ENCODE measurements around the gene ABCC5.

Gene ABCC5

GRCh38 chr3:183937601-183938286, 79.9 kb downstream of the ABCC5 start:
- Mint-ChIP-seq H3K27me3 (no peaks in the 10 kb centered on the region), H3K9me3 (no peaks in the 10 kb centered on the region), H3K4me1 (no peaks in the 10 kb centered on the region), H3K27ac (no peak overlapping the region), H3K4me3 (no peak overlapping the region), H3K36me3 (ENCODE audit: low read depth) (peaks cover 3% of the 10 kb centered on the region)
- DNase-seq (no peak), ATAC-seq (no peak)

- ATAC-seq = no peak
- no peak overlapping the region for H3K27ac Mint-ChIP-seq
Measured at GRCh38 chr3:183933160-183933559, 84.5 kb downstream of the ABCC5 start.

DNA sequence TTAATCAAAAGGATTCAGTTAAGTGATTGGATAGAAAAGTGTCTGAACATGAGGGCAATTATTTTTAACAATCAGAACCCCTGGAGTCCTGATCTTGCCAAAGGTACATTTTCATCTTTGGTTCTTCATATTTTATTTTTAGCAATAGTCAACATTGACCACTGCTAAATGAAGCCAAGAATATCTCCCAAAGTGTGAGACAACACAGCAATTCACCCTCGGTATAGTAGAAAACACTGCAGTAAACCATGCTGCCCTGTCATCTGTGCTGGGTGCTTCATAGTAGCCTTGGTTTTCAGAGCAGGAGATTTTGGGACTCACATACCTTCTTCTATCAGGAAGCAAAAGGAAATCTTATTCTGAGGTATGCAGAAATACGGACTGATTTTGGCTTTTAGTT, 85.8 kb downstream of the ABCC5 start:
- peaks cover 4% of the 10 kb centered on the region for H3K36me3 Mint-ChIP-seq (ENCODE audit: low read depth)
- no peak overlapping the region for H3K27ac Mint-ChIP-seq
- DNase-seq (no peak), ATAC-seq (no peak)
- no peaks in the 10 kb centered on the region for H3K27me3 Mint-ChIP-seq
- no peak overlapping the region for H3K4me3 Mint-ChIP-seq
- H3K4me1 Mint-ChIP-seq = no peaks in the 10 kb centered on the region
- no peaks in the 10 kb centered on the region for H3K9me3 Mint-ChIP-seq

More at GRCh38 chr3:183933160-183933559, 84.5 kb downstream of the ABCC5 start:
- Mint-ChIP-seq H3K4me3 (no peak overlapping the region), H3K4me1 (no peaks in the 10 kb centered on the region), H3K36me3 (ENCODE audit: low read depth) (peaks cover 3% of the 10 kb centered on the region), H3K27me3 (no peaks in the 10 kb centered on the region), H3K9me3 (no peaks in the 10 kb centered on the region)
- no peak for DNase-seq

DNA sequence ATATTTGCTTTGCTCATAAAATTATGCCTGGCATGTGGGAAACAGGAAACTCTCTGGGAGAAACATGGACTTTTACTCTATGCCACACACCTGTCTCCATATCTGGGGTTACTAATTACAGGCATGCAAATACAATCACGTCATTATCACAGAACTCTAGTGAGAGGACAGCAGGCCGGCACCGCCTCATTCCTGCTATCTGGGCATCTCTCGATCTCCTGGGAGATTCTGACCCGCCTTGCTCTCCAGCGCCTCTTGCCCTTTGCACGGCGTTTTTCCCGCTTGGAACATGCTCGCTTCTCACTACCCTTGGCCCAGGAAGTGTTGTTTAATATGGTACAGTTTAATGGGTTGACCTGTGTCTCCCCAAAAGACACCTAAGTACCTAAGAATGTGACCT, 87.6 kb downstream of the ABCC5 start:
- DNase-seq = no peak
- Mint-ChIP-seq H3K36me3 (ENCODE audit: low read depth) (peaks cover 2% of the 10 kb centered on the region), H3K4me1 (no peaks in the 10 kb centered on the region), H3K27ac (no peak overlapping the region), H3K4me3 (no peak overlapping the region), H3K27me3 (no peaks in the 10 kb centered on the region), H3K9me3 (no peaks in the 10 kb centered on the region)
- no peak for ATAC-seq

DNA sequence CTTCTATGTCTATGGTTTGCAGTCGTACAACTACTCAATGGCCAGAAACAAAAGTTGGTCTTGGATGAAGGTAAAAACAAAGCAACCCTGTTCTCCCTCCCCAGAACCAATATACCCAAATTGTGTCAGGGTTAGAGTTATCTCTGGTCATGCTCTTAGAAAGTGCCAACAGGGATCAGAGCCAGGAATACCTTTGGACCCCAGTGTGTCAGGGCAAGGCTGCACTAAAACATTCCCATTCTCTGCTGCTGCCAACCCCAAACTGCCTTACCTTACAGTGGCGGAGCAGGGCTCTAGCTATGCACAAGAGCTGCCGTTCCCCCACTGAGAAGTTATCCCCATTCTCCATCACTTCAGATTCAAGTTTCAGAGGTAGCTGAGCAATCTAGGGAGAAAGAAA, 90.6 kb downstream of the ABCC5 start:
- ATAC-seq (no peak), DNase-seq (no peak)
- H3K36me3 Mint-ChIP-seq (ENCODE audit: low read depth) = peaks cover 4% of the 10 kb centered on the region
- no peak overlapping the region for H3K4me3 Mint-ChIP-seq
- H3K27ac Mint-ChIP-seq = no peak overlapping the region
- H3K4me1 Mint-ChIP-seq = no peaks in the 10 kb centered on the region
- H3K9me3 Mint-ChIP-seq = no peaks in the 10 kb centered on the region
- H3K27me3 Mint-ChIP-seq = no peaks in the 10 kb centered on the region

GRCh38 chr3:183924956-183925355, 92.7 kb downstream of the ABCC5 start:
- H3K4me3 Mint-ChIP-seq = no peak overlapping the region
- H3K9me3 Mint-ChIP-seq = no peaks in the 10 kb centered on the region
- ATAC-seq (no peak), DNase-seq (no peak)
- H3K36me3 Mint-ChIP-seq (ENCODE audit: low read depth) = peaks cover 4% of the 10 kb centered on the region
- H3K27ac Mint-ChIP-seq = no peak overlapping the region
- no peaks in the 10 kb centered on the region for H3K4me1 Mint-ChIP-seq
- H3K27me3 Mint-ChIP-seq = no peaks in the 10 kb centered on the region

DNA sequence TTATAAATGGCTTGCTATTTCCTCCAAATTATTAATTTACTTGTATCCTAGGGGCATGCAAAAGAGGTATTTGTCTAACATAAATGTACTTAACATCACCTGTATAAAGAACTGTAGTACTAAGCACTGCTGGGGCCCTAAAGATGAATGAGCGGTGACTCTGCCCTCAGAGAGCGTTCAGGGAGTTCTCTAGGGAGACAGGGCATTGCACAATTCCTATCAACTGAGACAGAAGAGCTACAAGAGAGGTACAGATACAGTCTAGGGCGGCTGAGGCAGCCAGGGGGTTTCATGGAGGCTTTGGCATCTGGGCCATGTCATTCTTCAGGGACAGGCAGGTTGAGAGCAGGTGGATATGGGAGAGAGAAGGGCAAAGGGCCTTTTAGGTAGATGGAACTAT, 93.1 kb downstream of the ABCC5 start:
- Mint-ChIP-seq H3K36me3 (ENCODE audit: low read depth) (peaks cover 4% of the 10 kb centered on the region), H3K9me3 (no peaks in the 10 kb centered on the region), H3K4me3 (no peak overlapping the region), H3K27ac (no peak overlapping the region), H3K4me1 (no peaks in the 10 kb centered on the region), H3K27me3 (no peaks in the 10 kb centered on the region)
- no peak for ATAC-seq
- no peak for DNase-seq

DNA sequence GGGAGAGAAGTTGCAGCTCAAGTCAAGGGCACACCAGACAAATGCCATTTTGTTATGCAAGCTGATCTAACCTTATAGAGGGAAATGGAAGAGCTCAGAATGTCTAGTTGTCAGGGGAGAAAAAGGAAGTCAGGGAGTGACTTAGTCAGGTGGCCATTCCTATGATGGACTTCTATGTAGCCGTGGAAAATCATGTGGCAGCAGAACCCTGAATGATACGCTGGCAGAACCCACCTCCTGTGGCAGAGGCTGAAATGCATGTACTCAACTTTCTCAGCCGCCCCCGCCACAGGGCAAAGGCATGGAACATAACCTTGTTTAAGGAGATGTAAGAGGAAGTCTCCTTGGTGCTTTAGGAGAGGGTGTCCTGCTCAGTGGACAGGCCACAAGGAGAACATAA, 95.3 kb downstream of the ABCC5 start:
- ATAC-seq (no peak), DNase-seq (no peak)
- Mint-ChIP-seq H3K9me3 (no peaks in the 10 kb centered on the region), H3K36me3 (ENCODE audit: low read depth) (peaks cover 4% of the 10 kb centered on the region), H3K27me3 (no peaks in the 10 kb centered on the region), H3K4me3 (no peak overlapping the region), H3K4me1 (no peaks in the 10 kb centered on the region), H3K27ac (no peak overlapping the region)

GRCh38 chr3:183921096-183921495, 96.6 kb downstream of the ABCC5 start:
- H3K4me1 Mint-ChIP-seq = no peaks in the 10 kb centered on the region
- peaks cover 2% of the 10 kb centered on the region for H3K36me3 Mint-ChIP-seq (ENCODE audit: low read depth)
- no peak for ATAC-seq
- DNase-seq = no peak
- H3K27ac Mint-ChIP-seq = no peak overlapping the region
- H3K4me3 Mint-ChIP-seq = no peak overlapping the region
- no peaks in the 10 kb centered on the region for H3K27me3 Mint-ChIP-seq
- no peaks in the 10 kb centered on the region for H3K9me3 Mint-ChIP-seq

GRCh38 chr3:183920416-183920815, 97.3 kb downstream of the ABCC5 start:
- ATAC-seq (no peak), DNase-seq (no peak)
- Mint-ChIP-seq H3K4me1 (no peaks in the 10 kb centered on the region), H3K27ac (no peak overlapping the region), H3K36me3 (ENCODE audit: low read depth) (peaks cover 2% of the 10 kb centered on the region), H3K4me3 (no peak overlapping the region), H3K27me3 (no peaks in the 10 kb centered on the region), H3K9me3 (no peaks in the 10 kb centered on the region)

- no peaks in the 10 kb centered on the region for H3K4me1 Mint-ChIP-seq
- no peaks in the 10 kb centered on the region for H3K9me3 Mint-ChIP-seq
- no peak overlapping the region for H3K4me3 Mint-ChIP-seq
- DNase-seq = no peak
- no peak for ATAC-seq
- no peaks in the 10 kb centered on the region for H3K27me3 Mint-ChIP-seq
- no peak overlapping the region for H3K27ac Mint-ChIP-seq
- H3K36me3 Mint-ChIP-seq (ENCODE audit: low read depth) = peaks cover 2% of the 10 kb centered on the region
Measured at GRCh38 chr3:183918178-183918577, 99.5 kb downstream of the ABCC5 start.

DNA sequence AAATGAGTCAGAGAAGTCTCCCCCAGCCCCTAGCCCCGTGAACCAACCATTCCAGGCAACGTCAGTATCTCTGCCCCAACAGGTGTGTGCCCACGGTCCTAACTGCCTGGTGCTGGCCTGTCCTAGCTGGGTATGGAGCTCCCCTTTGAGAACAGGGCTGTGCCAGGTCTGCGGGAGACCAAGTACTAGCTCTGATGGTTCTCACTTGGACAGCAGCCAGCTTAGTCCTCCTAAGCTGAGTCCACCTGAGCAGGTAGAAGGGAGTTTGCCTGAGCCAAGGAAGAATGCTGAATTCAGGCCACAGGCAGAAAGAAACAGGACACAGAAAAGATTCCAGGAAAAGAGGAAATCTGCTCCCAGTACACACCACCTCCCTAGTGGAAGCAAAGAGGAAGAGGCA, 99.9 kb downstream of the ABCC5 start:
- no peak for ATAC-seq
- Mint-ChIP-seq H3K36me3 (ENCODE audit: low read depth) (no peaks in the 10 kb centered on the region), H3K27ac (no peak overlapping the region), H3K27me3 (no peaks in the 10 kb centered on the region), H3K4me1 (no peaks in the 10 kb centered on the region), H3K4me3 (no peak overlapping the region), H3K9me3 (no peaks in the 10 kb centered on the region)
- DNase-seq = no peak

GRCh38 chr3:183914856-183915255, 102.8 kb downstream of the ABCC5 start:
- ATAC-seq (no peak), DNase-seq (no peak)
- Mint-ChIP-seq H3K36me3 (ENCODE audit: low read depth) (no peaks in the 10 kb centered on the region), H3K27ac (no peak overlapping the region), H3K4me3 (no peak overlapping the region), H3K9me3 (no peaks in the 10 kb centered on the region), H3K27me3 (no peaks in the 10 kb centered on the region), H3K4me1 (no peaks in the 10 kb centered on the region)

DNA sequence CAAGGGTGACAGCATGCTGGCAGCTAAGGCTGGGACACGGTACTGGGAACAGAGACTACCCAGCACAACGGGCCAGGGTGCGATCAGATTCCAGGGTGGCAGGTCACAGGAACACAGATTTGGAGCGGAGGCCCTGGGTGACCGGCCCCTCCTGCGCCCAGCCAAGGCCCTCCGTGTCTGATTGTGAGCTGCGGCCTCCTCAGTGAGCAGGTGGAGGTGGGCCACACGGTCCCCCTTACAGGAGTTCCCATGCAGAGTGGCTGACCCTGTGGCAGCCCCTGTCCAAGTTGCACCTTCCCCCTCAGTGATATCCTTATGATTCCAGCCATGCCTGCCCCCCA, 104.1 kb downstream of the ABCC5 start:
- Mint-ChIP-seq H3K27me3 (no peaks in the 10 kb centered on the region), H3K4me3 (no peak overlapping the region), H3K27ac (no peak overlapping the region), H3K36me3 (ENCODE audit: low read depth) (no peaks in the 10 kb centered on the region), H3K4me1 (no peaks in the 10 kb centered on the region), H3K9me3 (no peaks in the 10 kb centered on the region)
- no peak for DNase-seq
- no peak for ATAC-seq

DNA sequence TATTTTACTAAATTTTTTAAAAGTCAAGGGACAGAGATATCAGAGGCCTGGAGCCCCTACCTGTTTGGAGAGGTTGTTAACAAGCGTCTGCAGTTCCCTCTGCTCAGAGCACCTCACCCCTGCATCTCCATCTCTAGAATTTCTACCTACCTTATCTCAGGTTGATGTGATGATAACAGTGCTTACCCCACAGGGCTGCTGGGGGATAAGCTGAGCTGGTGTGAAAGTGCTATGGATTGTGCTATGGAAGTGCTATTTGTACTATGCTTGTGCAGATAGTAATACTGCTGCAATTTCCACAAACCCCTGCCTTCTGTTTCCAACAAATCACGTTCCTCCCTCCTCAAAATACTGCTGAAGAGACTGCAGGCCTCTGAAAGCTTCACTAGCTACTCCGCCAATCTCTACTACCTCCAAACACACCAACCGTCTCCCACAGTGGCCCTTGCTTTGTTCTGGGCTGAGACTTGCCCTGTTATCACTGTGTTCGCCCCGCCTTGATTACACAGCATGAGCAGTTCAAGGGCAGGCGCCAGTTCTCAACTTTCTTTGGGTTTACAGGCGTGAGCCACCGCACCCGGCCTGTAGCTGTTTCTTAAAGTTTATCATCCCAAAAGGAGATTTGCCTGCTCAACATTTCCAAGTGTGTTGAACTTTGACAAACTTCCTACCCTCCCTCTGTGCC, 104.6 kb downstream of the ABCC5 start:
- H3K27ac Mint-ChIP-seq = no peak overlapping the region
- no peak for DNase-seq
- H3K4me3 Mint-ChIP-seq = no peak overlapping the region
- H3K36me3 Mint-ChIP-seq (ENCODE audit: low read depth) = no peaks in the 10 kb centered on the region
- H3K4me1 Mint-ChIP-seq = no peaks in the 10 kb centered on the region
- H3K9me3 Mint-ChIP-seq = no peaks in the 10 kb centered on the region
- H3K27me3 Mint-ChIP-seq = no peaks in the 10 kb centered on the region
- no peak for ATAC-seq

Data from activated naive CD8-positive, alpha-beta T cell treated with anti-CD3 and anti-CD28 coated beads, Interleukin-2, amount 50 U/mL, for 24 hours (primary cell).